RPMI8226 (cell line): Measurements from ENCODE around the gene RGS19.
A peak's percentile ranks its signal among the peaks of the same experiment; 100 is the strongest.
"Not testable (repeated sequence)": the region's sequence is repeated elsewhere in the genome, so short reads cannot be mapped to it uniquely, and the experiment has no call there.

Source experiments
- DNase-seq: peaks from one replicate; pipeline ENCODE4 v3.0.0-alpha.2; 2015

The RGS19 gene, protein sequence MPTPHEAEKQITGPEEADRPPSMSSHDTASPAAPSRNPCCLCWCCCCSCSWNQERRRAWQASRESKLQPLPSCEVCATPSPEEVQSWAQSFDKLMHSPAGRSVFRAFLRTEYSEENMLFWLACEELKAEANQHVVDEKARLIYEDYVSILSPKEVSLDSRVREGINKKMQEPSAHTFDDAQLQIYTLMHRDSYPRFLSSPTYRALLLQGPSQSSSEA

GRCh38 chr20:64079273-64080012 is at the start of gene RGS19:
Gene RGS19, minus strand, starts transcription at chr20:64079518. Its CDS starts 2,632 bp downstream, at chr20:64076886.
- DNase-seq, result peak; percentile 85

DNA sequence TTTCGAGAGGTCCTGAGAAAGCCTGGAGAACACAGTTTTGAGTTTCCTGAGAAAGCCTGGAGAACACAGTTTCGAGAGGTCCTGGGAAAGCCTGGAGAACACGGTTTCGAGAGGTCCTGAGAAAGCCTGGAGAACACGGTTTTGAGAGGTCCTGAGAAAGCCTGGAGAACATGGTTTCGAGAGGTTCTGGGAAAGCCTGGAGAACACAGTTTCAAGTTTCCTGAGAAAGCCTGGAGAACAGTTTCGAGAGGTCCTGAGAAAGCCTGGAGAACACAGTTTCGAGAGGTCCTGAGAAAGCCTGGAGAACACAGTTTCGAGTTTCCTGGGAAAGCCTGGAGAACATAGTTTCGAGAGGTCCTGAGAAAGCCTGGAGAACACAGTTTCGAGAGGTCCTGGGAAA is 44.2 kb upstream of the RGS19 start:
- not testable (repeated sequence) for DNase-seq

DNA sequence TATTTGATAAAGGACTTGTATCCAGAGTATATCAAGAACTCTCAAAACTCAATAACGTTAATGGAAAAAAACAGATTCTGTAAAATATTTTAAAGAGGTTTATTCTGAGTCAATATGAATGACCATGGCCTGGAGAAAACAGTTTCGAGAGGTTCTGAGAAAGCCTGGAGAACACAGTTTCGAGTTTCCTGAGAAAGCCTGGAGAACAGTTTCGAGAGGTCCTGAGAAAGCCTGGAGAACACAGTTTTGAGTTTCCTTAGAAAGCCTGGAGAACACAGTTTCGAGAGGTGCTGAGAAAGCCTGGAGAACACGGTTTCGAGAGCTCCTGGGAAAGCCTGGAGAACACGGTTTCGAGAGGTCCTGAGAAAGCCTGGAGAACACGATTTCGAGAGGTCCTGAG is 43.6 kb upstream of the RGS19 start:
- not testable (repeated sequence) for DNase-seq

GRCh38 chr20:64121586-64121985 is 42.3 kb upstream of the RGS19 start:
- no peak for DNase-seq

DNA sequence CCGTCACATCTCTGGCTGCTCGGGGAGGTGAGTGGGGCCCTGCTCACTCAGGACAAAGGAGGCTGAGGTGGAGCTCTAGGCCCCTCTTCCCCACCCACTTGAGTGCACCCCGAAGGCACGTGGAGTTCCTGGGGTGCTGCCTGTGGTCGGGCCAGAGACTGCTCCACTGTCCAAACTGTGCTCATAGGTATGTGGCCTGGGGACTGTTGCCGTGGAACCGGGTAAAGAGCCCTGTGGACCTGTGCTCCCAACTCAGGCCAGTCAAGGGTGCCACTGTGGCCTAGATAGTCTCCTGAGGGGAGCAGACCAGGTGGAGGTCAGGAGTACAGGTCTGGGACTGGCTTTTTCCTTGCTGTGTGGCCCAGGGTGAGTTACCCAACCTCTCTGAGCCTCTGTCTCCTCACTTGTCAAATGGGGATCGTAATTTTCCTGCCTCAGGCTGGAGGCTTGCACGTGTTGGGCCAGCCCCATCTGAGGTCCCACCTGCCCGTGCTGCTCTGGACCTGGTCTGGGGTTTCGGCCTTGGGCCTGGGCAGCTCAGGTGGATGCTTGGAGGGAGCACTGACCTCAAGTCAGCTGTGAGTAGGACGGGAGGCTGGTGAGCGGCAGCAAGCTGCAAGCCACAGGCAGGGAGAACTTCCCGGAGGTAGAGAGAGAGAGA is 40.5 kb upstream of the RGS19 start:
- no peak for DNase-seq

DNA sequence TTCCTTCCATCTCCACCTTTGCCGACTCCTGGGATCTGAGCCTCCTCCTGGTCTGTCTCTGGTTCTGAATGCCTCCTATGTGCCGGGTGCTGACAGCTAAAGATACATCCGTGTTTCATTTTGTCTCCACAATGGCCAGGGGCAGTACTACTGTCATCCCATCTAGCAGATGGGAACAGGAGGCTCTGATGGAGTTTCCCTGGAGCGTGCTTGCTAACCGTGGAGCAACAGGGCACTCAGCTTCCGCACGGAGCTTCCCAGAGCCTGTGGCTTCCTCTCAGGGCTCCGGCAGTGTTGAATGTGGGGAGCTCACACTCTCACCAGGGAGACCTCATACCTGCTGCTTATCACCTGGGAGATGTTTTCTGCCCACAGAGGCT is 40.0 kb upstream of the RGS19 start:
- DNase-seq, result no peak

DNA sequence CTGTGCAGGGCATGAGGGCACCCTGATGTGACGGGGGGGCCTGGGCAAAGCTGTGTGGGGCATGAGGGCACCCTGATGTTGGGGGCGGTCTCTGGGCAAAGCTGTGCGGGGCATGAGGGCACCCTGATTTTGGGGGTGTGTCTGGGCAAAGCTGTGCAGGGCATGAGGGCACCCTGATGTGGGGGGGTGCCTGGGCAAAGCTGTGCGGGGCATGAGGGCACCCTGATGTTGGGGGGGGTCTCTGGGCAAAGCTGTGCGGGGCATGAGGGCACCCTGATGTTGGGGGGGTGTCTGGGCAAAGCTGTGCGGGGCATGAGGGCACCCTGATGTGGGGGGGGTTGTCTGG is 38.1 kb upstream of the RGS19 start:
- not testable (repeated sequence) for DNase-seq

GRCh38 chr20:64116541-64117431 is 37.5 kb upstream of the RGS19 start:
- no peak for DNase-seq

GRCh38 chr20:64116016-64116415 is 36.7 kb upstream of the RGS19 start:
- no peak for DNase-seq

GRCh38 chr20:64115171-64115911 is 36.0 kb upstream of the RGS19 start:
- no peak for DNase-seq

DNA sequence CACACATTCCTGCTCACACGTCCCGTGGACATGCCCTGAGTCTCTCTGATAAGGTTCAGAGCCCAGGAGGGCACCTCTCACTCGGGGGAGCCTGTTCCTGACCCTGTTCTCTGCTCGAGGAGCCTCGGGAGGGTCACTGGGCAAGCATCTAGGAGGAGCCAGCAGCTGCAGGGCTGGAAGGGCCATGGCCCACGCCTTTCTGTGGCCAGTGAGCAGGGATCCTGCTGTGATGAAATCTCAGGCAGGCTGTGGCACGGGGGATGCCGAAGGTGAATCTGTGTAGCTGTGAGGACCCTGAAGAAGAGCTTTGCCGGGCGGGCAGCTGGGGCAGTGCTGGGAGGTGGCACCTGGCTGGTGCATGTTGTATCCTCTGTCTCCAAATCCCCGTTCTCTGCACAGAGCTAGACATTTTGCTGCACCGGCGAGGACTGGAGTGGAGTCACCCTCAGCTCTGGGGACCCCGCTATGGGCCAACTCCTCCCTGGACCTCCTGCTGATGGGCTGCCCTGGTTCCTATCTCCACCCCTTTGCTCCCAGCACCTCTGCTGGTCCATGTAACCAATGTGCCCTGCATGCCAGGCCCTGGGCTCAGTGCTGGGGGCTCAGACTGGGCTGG is 35.1 kb upstream of the RGS19 start:
- DNase-seq, result no peak

GRCh38 chr20:64113796-64114355 is 34.6 kb upstream of the RGS19 start:
- no peak for DNase-seq

DNA sequence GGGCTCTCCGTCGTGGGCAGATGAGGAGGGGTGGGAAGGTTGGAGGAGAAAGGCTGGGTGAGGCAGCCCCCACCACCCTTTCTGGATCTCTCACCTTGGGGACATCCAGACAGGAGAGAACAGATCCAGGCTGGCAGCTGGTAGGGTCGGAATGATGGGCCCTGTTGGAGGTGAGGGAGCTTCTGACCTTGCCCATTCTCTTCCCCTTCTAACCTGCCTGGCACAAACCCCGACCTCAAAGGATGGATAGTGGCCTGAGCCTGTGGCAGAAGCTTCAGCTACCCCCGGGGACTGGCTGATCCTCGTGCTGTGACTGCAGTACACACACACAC is 34.1 kb upstream of the RGS19 start:
- DNase-seq, result no peak

GRCh38 chr20:64112691-64113443 is 33.5 kb upstream of the RGS19 start:
- no peak for DNase-seq

- DNase-seq, result no peak
These were observed 32.7 kb upstream of the RGS19 start for GRCh38 chr20:64111841-64112641.

- no peak for DNase-seq
These were observed 31.2 kb upstream of the RGS19 start for GRCh38 chr20:64110411-64111068.

- DNase-seq, result peak; percentile 15
These were observed 30.6 kb upstream of the RGS19 start for GRCh38 chr20:64109831-64110391.

DNA sequence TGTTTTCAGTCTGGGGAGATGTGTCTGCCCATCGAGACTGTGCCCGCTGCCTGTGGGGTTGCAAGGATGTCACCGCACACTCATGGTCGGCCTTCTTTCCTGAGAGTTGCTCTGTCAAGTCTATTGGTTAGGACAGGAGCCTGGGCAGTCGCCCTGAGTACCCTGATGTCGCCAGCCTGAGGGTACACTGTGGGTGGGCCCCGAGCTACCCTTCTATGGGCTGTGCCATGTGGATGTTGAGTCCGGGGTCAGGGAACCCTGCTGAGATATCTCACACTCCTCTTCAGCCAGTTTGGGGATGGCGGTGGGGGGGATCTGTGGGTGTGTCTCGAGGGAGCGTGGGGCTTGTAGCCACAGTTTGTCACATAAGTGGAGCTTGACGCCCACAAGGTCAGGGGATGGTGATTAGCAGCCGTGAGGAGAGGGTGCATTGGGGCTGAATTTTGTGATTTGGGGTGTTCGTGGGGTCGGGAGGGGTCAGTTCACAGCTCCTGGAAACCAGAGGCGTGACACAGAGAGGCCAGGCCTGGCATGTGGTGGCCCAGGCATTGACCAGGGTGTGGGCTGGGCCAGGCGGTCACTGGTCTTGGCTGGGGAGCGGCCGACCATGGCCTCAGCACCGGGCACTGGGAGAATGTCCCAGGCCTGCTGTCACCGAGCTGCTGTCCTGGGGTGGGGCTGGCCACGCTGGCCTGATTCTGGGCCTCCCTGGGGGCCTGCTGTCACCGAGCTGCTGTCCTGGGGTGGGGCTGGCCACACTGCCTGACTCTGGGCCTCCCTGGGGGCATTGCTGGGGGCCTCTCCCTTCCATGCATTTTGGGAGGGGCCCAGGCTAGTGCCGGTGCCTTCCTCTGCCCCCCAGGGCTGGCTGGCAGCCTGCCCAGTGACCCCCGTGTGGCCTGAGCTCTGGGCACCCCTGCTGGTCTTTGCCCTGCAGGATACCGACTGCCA is 29.7 kb upstream of the RGS19 start:
- DNase-seq, result peak; percentile 2
